ENCODE data around the gene DNAJB13.

DNAJB13 gene

DNA sequence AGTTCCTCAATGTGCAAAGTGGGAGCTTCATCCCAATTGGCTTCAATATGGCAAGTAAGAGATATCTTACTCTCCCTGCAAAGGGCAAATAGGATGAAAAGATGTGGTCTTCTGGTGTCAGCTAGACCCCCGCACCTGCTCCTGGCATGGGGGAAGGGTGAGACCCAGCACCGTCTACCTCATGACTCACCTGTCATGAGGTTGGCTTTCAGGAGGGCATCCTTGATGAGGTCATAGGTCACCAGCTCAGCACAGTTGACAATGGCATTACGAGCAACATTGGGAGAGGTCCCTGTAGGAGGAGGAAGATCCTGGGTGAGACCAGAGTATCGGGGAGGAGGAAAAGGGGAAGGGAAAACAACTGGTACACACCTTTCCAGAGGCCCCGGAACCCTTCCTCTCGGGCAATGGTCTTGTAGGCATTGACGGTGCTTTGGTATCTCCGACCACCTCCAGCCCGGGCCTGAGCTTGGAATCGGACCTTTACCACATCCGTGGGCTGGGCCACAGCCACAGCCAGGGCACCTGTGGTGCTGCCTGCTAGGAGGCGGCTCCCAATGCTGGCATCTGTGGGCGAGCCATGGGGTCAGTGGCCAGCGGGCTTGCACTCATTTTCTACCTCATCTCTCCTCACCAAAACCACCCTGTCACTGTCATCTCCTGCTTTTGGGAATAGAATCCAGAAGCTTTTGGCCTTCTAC is 25.8 kb downstream of the DNAJB13 start:
- TF ChIP-seq, protein P1, sequence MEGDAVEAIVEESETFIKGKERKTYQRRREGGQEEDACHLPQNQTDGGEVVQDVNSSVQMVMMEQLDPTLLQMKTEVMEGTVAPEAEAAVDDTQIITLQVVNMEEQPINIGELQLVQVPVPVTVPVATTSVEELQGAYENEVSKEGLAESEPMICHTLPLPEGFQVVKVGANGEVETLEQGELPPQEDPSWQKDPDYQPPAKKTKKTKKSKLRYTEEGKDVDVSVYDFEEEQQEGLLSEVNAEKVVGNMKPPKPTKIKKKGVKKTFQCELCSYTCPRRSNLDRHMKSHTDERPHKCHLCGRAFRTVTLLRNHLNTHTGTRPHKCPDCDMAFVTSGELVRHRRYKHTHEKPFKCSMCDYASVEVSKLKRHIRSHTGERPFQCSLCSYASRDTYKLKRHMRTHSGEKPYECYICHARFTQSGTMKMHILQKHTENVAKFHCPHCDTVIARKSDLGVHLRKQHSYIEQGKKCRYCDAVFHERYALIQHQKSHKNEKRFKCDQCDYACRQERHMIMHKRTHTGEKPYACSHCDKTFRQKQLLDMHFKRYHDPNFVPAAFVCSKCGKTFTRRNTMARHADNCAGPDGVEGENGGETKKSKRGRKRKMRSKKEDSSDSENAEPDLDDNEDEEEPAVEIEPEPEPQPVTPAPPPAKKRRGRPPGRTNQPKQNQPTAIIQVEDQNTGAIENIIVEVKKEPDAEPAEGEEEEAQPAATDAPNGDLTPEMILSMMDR (IDR thresholded peaks at IDR 0.05; ENCODE audit: low read depth, low read length): no peak
- DNase-seq (ENCODE audit: extremely low read depth, low read depth): no peak

DNA sequence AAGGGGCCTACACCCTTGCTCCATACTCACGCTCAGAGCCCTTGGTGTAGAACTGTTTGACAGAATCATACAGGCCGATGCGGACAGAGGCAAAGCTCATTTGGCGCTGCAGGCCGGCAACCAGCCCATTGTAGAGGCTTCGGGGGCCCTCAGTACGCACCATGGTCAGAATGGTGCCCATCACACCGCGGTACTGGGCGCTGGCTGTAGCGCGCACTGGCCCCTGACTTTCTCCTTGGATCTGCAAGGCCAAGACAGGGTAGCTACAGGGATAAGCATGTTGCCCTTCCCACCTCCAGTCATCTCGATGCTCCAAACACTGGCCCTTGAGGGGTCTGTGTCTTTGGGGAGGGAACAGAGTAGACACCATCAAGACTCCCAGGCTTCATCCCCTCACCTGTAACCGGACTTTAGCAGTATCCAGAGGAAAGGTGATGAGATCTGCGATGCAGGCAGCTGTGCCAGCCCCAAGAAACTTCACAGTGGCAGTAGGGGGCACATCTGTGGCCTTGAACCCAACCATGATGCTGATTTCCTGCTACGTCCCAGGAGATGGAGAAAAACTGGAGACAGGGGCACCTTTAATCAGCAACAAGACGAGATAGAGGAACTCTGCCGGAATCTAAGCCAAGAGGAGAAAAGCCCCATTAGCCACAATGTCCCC is 27.2 kb downstream of the DNAJB13 start:
- DNase-seq (ENCODE audit: extremely low read depth, low read depth): no peak
- TF ChIP-seq, protein P1 (IDR thresholded peaks at IDR 0.05; ENCODE audit: low read depth, low read length): no peak

DNA sequence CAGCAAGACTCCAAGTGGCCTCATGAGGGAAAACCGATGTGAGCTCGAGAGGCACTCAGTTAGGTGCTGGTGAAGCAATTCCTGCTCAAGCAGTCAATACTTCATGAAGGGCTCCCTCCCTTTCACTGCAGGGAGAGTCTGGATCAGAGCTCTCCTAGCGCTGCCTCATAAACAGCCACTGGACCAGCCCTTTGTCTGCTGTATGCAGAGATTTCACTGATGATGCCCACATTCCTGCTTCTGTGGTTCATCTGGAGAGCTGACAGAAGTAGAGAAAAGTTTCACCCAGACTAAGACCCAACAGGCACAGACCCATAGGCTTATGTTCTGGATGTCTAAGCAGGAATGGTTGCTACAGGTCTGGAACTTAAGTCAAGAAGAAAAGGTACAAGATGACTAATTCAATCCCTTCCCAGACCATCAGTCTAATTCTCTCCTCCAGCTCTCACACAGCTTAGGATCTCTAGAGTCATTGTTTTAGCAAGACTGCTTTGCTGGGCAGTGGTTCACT is 27.8 kb downstream of the DNAJB13 start:
- TF ChIP-seq, protein P1 (IDR thresholded peaks at IDR 0.05; ENCODE audit: low read depth, low read length): no peak
- DNase-seq (ENCODE audit: extremely low read depth, low read depth): no peak

DNA sequence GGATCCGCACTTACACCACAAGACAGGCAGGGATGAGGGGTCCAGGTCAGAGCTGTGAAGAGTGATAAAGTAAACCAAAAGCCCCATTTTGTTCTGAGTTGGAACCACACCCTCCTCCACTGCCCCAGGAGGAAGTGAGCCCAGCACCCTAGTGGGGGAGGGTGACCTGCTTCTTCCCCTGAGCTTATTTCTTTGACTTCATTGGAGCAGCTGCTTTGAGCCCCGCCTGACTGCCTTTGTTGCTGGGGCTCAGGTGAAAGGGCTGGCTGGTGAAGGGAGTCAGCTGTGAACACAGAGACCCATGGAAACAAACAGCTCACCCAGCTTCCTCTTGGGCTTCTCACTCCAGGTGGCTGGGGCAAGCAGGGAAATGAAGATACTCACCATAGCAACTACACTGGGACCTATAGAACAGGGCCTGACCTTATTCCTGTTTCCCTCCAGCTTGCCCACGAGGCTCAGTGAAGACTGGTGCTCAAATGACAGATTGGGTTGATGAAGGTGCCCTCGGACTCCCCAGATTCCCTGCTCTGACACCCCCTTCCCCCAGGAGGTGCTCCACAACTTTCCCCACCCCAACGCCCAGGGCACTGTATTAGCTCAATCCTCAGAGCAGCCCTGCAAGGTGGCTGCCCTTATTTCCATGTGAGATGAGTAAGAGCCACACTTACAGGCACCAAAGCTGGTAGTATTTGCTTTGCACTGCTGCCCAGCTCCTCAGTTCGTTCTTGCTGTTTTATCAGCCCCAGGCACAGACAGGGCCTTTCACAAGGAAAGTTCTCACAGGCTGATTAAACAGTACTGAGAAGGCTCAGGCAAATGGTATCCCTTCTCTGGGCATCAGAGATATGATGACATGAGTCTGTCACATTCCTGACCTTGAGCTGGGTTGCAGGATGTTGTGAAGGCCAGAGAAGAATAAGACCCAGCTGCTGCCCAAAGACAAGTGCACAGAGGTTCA is 29.5 kb downstream of the DNAJB13 start:
- TF ChIP-seq, protein P1 (IDR thresholded peaks at IDR 0.05; ENCODE audit: low read depth, low read length): no peak
- no peak for DNase-seq (ENCODE audit: extremely low read depth, low read depth)

DNA sequence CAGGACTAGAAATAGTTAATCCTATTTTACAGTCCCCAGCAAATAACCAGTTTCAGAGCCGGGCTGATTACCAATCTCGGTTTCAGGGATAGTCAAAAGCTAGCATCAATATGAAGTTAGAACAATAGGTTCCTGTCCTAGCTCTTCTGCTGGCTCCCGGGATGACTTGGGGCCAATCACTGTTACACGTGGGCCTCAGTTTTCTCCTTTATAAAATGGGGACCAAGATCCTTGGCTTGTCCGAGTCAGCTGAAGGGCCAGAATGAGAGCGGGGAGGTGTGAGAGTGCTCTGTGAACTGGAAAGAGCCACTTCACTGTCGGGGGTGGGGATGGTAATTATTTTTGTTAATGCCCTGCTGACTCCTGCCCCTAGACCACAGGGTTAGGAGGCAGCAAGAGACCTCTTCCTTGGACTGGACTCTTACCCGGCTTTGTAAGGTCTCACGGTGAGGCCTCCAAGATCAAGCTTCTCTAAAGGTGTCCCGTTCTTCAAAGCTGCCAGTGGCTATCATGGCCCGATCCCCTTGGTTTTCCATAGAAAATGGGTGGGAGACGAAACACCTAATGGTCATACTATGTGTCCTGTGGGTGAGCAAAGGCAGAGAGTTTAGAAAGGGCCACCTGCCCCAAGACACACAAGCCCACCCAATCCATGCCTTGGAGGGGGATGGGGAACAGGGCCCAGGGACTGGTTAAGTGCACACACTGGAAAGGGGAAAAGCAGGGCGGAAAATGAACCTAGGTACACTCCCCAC is 30.4 kb downstream of the DNAJB13 start:
- TF ChIP-seq, protein P1 (IDR thresholded peaks at IDR 0.05; ENCODE audit: low read depth, low read length): no peak
- DNase-seq (ENCODE audit: extremely low read depth, low read depth): no peak

DNA sequence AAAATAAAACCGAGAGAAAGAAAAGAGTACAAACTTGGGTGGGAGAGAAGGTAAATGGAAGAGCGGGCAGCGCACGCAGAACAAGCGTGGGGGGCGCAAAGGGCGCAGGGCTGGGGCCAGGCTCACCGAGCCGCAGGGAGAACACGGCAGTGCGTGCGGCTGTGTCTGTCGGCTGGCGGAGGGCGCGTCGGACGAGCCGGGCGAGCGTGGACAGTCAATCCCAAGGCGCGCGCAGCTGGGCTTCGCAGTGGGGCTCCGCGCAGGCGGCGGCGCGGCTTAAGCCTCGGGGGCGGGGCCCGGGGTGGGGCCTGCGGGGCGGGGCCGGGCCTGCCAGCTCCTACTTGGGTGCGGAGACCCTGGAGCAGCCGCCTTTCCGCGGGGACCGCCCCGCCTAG is 31.8 kb downstream of the DNAJB13 start, which contains the start of gene UCP2:
Gene UCP2, minus strand, starts transcription at position 249 of the 395 bp plus-strand sequence. CDS start 4,465 bp downstream, outside the sequence.
- peak; percentile 15 for DNase-seq (ENCODE audit: extremely low read depth, low read depth)
- TF ChIP-seq, protein P1 (IDR thresholded peaks at IDR 0.05; ENCODE audit: low read depth, low read length): no peak
